Mucosa of stomach (tissue), 1 donor: Measurements from ENCODE around the gene SGIP1.

Experiments
- H3K27me3 ChIP-seq: one replicate; pipeline ENCODE4 v1.7.0; 2013; ENCODE audit warnings: mild to moderate bottlenecking, low read length; ENCODE audit not compliant: control insufficient read depth, insufficient read depth
- H3K36me3 ChIP-seq: one replicate; pipeline ENCODE4 v1.7.0; 2013; ENCODE audit warnings: low read length; ENCODE audit not compliant: control insufficient read depth, insufficient read depth
- H3K4me1 ChIP-seq: one replicate; pipeline ENCODE4 v1.7.0; 2013; ENCODE audit warnings: mild to moderate bottlenecking, low read length; ENCODE audit not compliant: control insufficient read depth, insufficient read depth
- H3K4me3 ChIP-seq: one replicate; pipeline ENCODE4 v1.7.0; 2013; ENCODE audit warnings: low read length
- H3K9ac ChIP-seq: one replicate; pipeline ENCODE4 v1.7.0; 2013; ENCODE audit warnings: mild to moderate bottlenecking, low read length, moderate library complexity
- H3K9me3 ChIP-seq: one replicate; pipeline ENCODE4 v1.7.0; 2013; ENCODE audit warnings: mild to moderate bottlenecking, low read length, moderate library complexity; ENCODE audit not compliant: control insufficient read depth
- donor health status: Pancreatic carcinoma.

Gene SGIP1

GRCh38 chr1:66751160-66751559 lies 217.2 kb downstream of the SGIP1 start:
- Histone ChIP-seq H3K36me3 (no peaks in the 10 kb centered on the region), H3K9ac (no peak overlapping the region), H3K27me3 (peaks cover 18% of the 10 kb centered on the region), H3K4me3 (no peak overlapping the region), H3K4me1 (peaks cover 5% of the 10 kb centered on the region), H3K9me3 (no peaks in the 10 kb centered on the region)

GRCh38 chr1:66752000-66752592 lies 218.1 kb downstream of the SGIP1 start, which contains the start of gene DYNLT5:
DYNLT5 (plus strand) TSS chr1:66752459; CDS start chr1:66754659, 2,200 bp downstream.
- Histone ChIP-seq H3K4me1 (peaks cover 5% of the 10 kb centered on the region), H3K4me3 (no peak within 1 kb of the TSS), H3K9me3 (no peaks in the 10 kb centered on the region), H3K9ac (no peak within 1 kb of the TSS), H3K36me3 (no peaks in the 10 kb centered on the region), H3K27me3 (peaks cover 18% of the 10 kb centered on the region)

- Histone ChIP-seq H3K27me3 (peaks cover 18% of the 10 kb centered on the region), H3K9me3 (no peaks in the 10 kb centered on the region), H3K4me3 (no peak overlapping the region), H3K4me1 (peaks cover 5% of the 10 kb centered on the region), H3K9ac (no peak overlapping the region), H3K36me3 (no peaks in the 10 kb centered on the region)
These were observed 218.9 kb downstream of the SGIP1 start for GRCh38 chr1:66752671-66753371.

- Histone ChIP-seq H3K4me1 (peaks cover 1% of the 10 kb centered on the region), H3K27me3 (peaks cover 3% of the 10 kb centered on the region), H3K9me3 (no peaks in the 10 kb centered on the region), H3K4me3 (no peak overlapping the region), H3K36me3 (no peaks in the 10 kb centered on the region), H3K9ac (no peak overlapping the region)
These were observed 223.8 kb downstream of the SGIP1 start for GRCh38 chr1:66757722-66758240.

- Histone ChIP-seq H3K9ac (no peak overlapping the region), H3K4me3 (no peak overlapping the region), H3K4me1 (no peaks in the 10 kb centered on the region), H3K27me3 (no peaks in the 10 kb centered on the region), H3K9me3 (no peaks in the 10 kb centered on the region), H3K36me3 (no peaks in the 10 kb centered on the region)
These were observed 224.3 kb downstream of the SGIP1 start for GRCh38 chr1:66758241-66758755.

- Histone ChIP-seq H3K9me3 (no peaks in the 10 kb centered on the region), H3K4me1 (no peaks in the 10 kb centered on the region), H3K36me3 (no peaks in the 10 kb centered on the region), H3K27me3 (no peaks in the 10 kb centered on the region), H3K9ac (no peak overlapping the region), H3K4me3 (no peak overlapping the region)
These were observed 226.6 kb downstream of the SGIP1 start for GRCh38 chr1:66760506-66760905.

- H3K9ac ChIP-seq = no peak overlapping the region
- H3K9me3 ChIP-seq = no peaks in the 10 kb centered on the region
- H3K36me3 ChIP-seq = no peaks in the 10 kb centered on the region
- no peak overlapping the region for H3K4me3 ChIP-seq
- H3K27me3 ChIP-seq = no peaks in the 10 kb centered on the region
- no peaks in the 10 kb centered on the region for H3K4me1 ChIP-seq
These were observed 227.3 kb downstream of the SGIP1 start for GRCh38 chr1:66761221-66761620.

GRCh38 chr1:66764994-66765578 lies 231.1 kb downstream of the SGIP1 start:
- H3K9ac ChIP-seq = no peak overlapping the region
- no peaks in the 10 kb centered on the region for H3K36me3 ChIP-seq
- no peaks in the 10 kb centered on the region for H3K9me3 ChIP-seq
- no peaks in the 10 kb centered on the region for H3K4me1 ChIP-seq
- no peaks in the 10 kb centered on the region for H3K27me3 ChIP-seq
- H3K4me3 ChIP-seq = no peak overlapping the region

- H3K4me1 ChIP-seq = no peaks in the 10 kb centered on the region
- H3K4me3 ChIP-seq = no peak overlapping the region
- no peaks in the 10 kb centered on the region for H3K9me3 ChIP-seq
- no peak overlapping the region for H3K9ac ChIP-seq
- no peaks in the 10 kb centered on the region for H3K27me3 ChIP-seq
- no peaks in the 10 kb centered on the region for H3K36me3 ChIP-seq
These were observed 233.7 kb downstream of the SGIP1 start for GRCh38 chr1:66767626-66768025.

- H3K27me3 ChIP-seq = no peaks in the 10 kb centered on the region
- H3K9me3 ChIP-seq = no peaks in the 10 kb centered on the region
- no peak overlapping the region for H3K4me3 ChIP-seq
- no peaks in the 10 kb centered on the region for H3K4me1 ChIP-seq
- no peaks in the 10 kb centered on the region for H3K36me3 ChIP-seq
- H3K9ac ChIP-seq = no peak overlapping the region
These were observed 235.0 kb downstream of the SGIP1 start for GRCh38 chr1:66768965-66769364.

GRCh38 chr1:66769512-66770229 lies 235.7 kb downstream of the SGIP1 start:
- Histone ChIP-seq H3K4me3 (no peak overlapping the region), H3K27me3 (no peaks in the 10 kb centered on the region)

More at GRCh38 chr1:66769512-66770229, 235.7 kb downstream of the SGIP1 start:
- no peak overlapping the region for H3K9ac ChIP-seq
- no peaks in the 10 kb centered on the region for H3K9me3 ChIP-seq
- no peaks in the 10 kb centered on the region for H3K4me1 ChIP-seq
- no peaks in the 10 kb centered on the region for H3K36me3 ChIP-seq
